Measurements from ENCODE around the gene ULK3.

GRCh38 chr15:74807282-74807681, 35.7 kb downstream of the ULK3 start:
- TF ChIP-seq CTCF (IDR thresholded peaks at IDR 0.05 in 8 of 11, conservative IDR thresholded peaks at IDR 0.05 in 3 of 11) (no peak), POLR2AphosphoS5 (IDR thresholded peaks at IDR 0.05) (peak in 1 of 3 donors; percentile 2)

Measured in spleen (tissue), 7 donors.